Limb (tissue), 2 donors: ENCODE data around the gene AADACL3.

ENCODE experiments used
- DNase-seq, 2 donors: peaks; one replicate each; pipeline ENCODE4 v3.0.0-alpha.2; 2016; ENCODE audit errors: extremely low spot score in 2 of 2

The AADACL3 gene

GRCh38 chr1:12764016-12764415 lies 48.1 kb downstream of the AADACL3 start:
- no peak for DNase-seq

- DNase-seq: no peak
Observed at GRCh38 chr1:12769031-12769430, 53.1 kb downstream of the AADACL3 start.

- DNase-seq: no peak
Observed at GRCh38 chr1:12769976-12770505, 54.1 kb downstream of the AADACL3 start.

- DNase-seq: no peak
Observed at GRCh38 chr1:12770620-12771019, 54.7 kb downstream of the AADACL3 start.

GRCh38 chr1:12771186-12771585 lies 55.3 kb downstream of the AADACL3 start:
- DNase-seq: no peak

- no peak for DNase-seq
Observed at GRCh38 chr1:12772520-12772919, 56.6 kb downstream of the AADACL3 start.

GRCh38 chr1:12773438-12773837 lies 57.5 kb downstream of the AADACL3 start, which contains the start of gene PRAMEF12:
TSS of gene PRAMEF12 (plus strand) at chr1:12773738. CDS start at chr1:12774868, 1,130 bp downstream.
- DNase-seq: no peak

- no peak for DNase-seq
Observed at GRCh38 chr1:12774801-12775345, 59.0 kb downstream of the AADACL3 start.

GRCh38 chr1:12775443-12775842 lies 59.5 kb downstream of the AADACL3 start:
- DNase-seq: no peak

- no peak for DNase-seq
Observed at GRCh38 chr1:12776801-12777557, 61.1 kb downstream of the AADACL3 start.
